Keratinocyte (primary cell): Measurements from ENCODE around the gene HGS. TPM values are rescaled to one million over a fixed set of nuclear protein-coding genes. Genes with fewer than 3 reads are reported as not detected.

Experiments
- DNase-seq: peaks from one replicate; pipeline ENCODE4 v3.0.0-alpha.2; 2011; ENCODE audit warnings: low read depth, missing footprints, low spot score
- FAIRE-seq: peaks from 2 replicates; lab custom pipeline; 2011; peaks lifted over from hg19 to GRCh38; lab: Jason Lieb, UNC
- H2AFZ ChIP-seq: 2 replicates; pipeline ENCODE4 v1.6.0; 2012; ENCODE audit warnings: low read length, control low read depth, inconsistent platforms; ENCODE audit not compliant: control insufficient read depth
- H3K27ac ChIP-seq: 2 replicates; pipeline ENCODE4 v1.5.1; 2011; ENCODE audit warnings: low read length; ENCODE audit not compliant: control insufficient read depth, insufficient read depth
- H3K27me3 ChIP-seq: 3 replicates; pipeline ENCODE4 v1.6.0; 2011; ENCODE audit warnings: low read length; ENCODE audit not compliant: control insufficient read depth, insufficient read depth; ENCODE audit errors: extremely low read depth
- H3K36me3 ChIP-seq, 2 experiments: 2 replicates in 1 of 2; 3 replicates in 1 of 2; pipeline ENCODE4 v1.5.1; 2011; ENCODE audit warnings: low read length in 2 of 2, mild to moderate bottlenecking in 1 of 2; ENCODE audit not compliant: control insufficient read depth in 2 of 2, insufficient read depth in 2 of 2; ENCODE audit errors: extremely low read depth in 1 of 2
- H3K4me1 ChIP-seq: 3 replicates; pipeline ENCODE4 v1.5.1; 2011; ENCODE audit warnings: low read length; ENCODE audit not compliant: control insufficient read depth, insufficient read depth; ENCODE audit errors: extremely low read depth
- H3K4me2 ChIP-seq: 3 replicates; pipeline ENCODE4 v1.6.0; 2011; ENCODE audit warnings: low read depth, low read length; ENCODE audit not compliant: control insufficient read depth, insufficient read depth; ENCODE audit errors: extremely low read depth
- H3K4me3 ChIP-seq, 3 experiments: fragments of 200-600 bp in 1 of 3; sonication (generic) in 1 of 3; 2 replicates in 2 of 3; 3 replicates in 1 of 3; pipeline ENCODE4 v1.5.1; 2011 to 2016; ENCODE audit warnings: low read length in 3 of 3, mild to moderate bottlenecking in 3 of 3, control low read depth in 2 of 3, inconsistent platforms in 1 of 3, low read depth in 1 of 3, mixed read lengths in 1 of 3, mixed run types in 1 of 3, moderate library complexity in 1 of 3; ENCODE audit not compliant: control insufficient read depth in 2 of 3, insufficient read depth in 2 of 3; ENCODE audit errors: extremely low read depth in 1 of 3
- H3K79me2 ChIP-seq: 2 replicates; pipeline ENCODE4 v1.6.0; 2012; ENCODE audit warnings: low read length; ENCODE audit not compliant: control insufficient read depth, insufficient read depth
- H3K9ac ChIP-seq: 3 replicates; pipeline ENCODE4 v1.6.0; 2011; ENCODE audit warnings: low read length; ENCODE audit not compliant: control insufficient read depth, insufficient read depth; ENCODE audit errors: extremely low read depth
- H3K9me1 ChIP-seq: 3 replicates; pipeline ENCODE4 v1.6.0; 2011; ENCODE audit warnings: low read length; ENCODE audit not compliant: control insufficient read depth, insufficient read depth; ENCODE audit errors: extremely low read depth
- H3K9me3 ChIP-seq: 2 replicates; pipeline ENCODE4 v1.5.1; 2012; ENCODE audit warnings: low read depth, low read length; ENCODE audit not compliant: control insufficient read depth
- H4K20me1 ChIP-seq: 3 replicates; pipeline ENCODE4 v1.6.0; 2011; ENCODE audit warnings: low read length; ENCODE audit not compliant: control insufficient read depth, insufficient read depth; ENCODE audit errors: extremely low read depth
- CTCF ChIP-seq, 3 experiments: IDR thresholded peaks in 1 of 3; conservative IDR thresholded peaks in 1 of 3; optimal IDR thresholded peaks in 1 of 3; 2 replicates in 2 of 3; 3 replicates in 1 of 3; pipeline versions ENCODE3 to v1.5.1; 2011; ENCODE audit warnings: low read length in 3 of 3, mild to moderate bottlenecking in 3 of 3, moderate library complexity in 2 of 3, control low read depth in 1 of 3, inconsistent platforms in 1 of 3; ENCODE audit not compliant: insufficient read depth in 2 of 3; ENCODE audit errors: extremely low read depth in 1 of 3
- EZH2 ChIP-seq: IDR thresholded peaks from one replicate; pipeline ENCODE4 v1.6.1; 2012; ENCODE audit warnings: inconsistent platforms, mild to moderate bottlenecking, low read length, moderate library complexity
- dilution Hi-C: fragments of 300-500 bp; cut with MboI; formaldehyde crosslinking; loops from one replicate; pipeline ENCODE4 v1.7.0; 2020; ENCODE audit warnings: low sequenced_read_pairs; ENCODE audit not compliant: extremely low pct_ligation_motif_present
- polyA plus RNA-seq, 5 experiments: library from polyadenylated mRNA; depleted of rRNA in 3 of 5; stranded (reverse) in 3 of 5; stranded (forward) in 1 of 5; unstranded in 1 of 5; fragments of >200 nt; gene quantifications; 1 replicate in 1 of 5; 2 replicates in 3 of 5; 3 replicates in 1 of 5; pipeline versions ENCODE4 v1.2.1 to v1.2.3, GENCODE V29; 2011 to 2012; ENCODE audit warnings: missing spikeins in 2 of 5, low read depth in 1 of 5, low replicate concordance in 1 of 5

HGS gene
- polyA plus RNA-seq, 1 donor (not counting 4 experiments of a cell fraction or from before 2014, with no cell fraction given): 79.6 TPM

- Histone ChIP-seq H3K4me3 (no peak overlapping the region), H3K4me2 (no peak overlapping the region), H3K27me3 (no peaks in the 10 kb centered on the region), H3K36me3 (no peaks in the 10 kb centered on the region), H3K79me2 (no peaks in the 10 kb centered on the region), H3K4me1 (peaks cover 25% of the 10 kb centered on the region), H4K20me1 (no peaks in the 10 kb centered on the region), H3K27ac (no peak overlapping the region), H3K9me3 (no peaks in the 10 kb centered on the region), H2AFZ (no peak overlapping the region), H3K9me1 (no peaks in the 10 kb centered on the region), H3K9ac (no peak overlapping the region)
- DNase-seq (no peak), FAIRE-seq (no peak)
- dilution Hi-C loops: no loop called here
- no peak for TF ChIP-seq EZH2
- TF ChIP-seq CTCF (optimal IDR thresholded peaks at IDR 0.05 in 1 of 3, IDR thresholded peaks at IDR 0.05 in 1 of 3, conservative IDR thresholded peaks at IDR 0.05 in 1 of 3; ENCODE audit: extremely low read depth in 1 of 3, insufficient read depth in 2 of 3, low read length in 3 of 3): peak; percentile 89 to 96 (median 94)
Measured at GRCh38 chr17:81733507-81734404, 49.9 kb downstream of the HGS start.

GRCh38 chr17:81734405-81735263, 50.8 kb downstream of the HGS start:
- Histone ChIP-seq H3K9ac (no peak overlapping the region), H3K27me3 (no peaks in the 10 kb centered on the region), H3K4me2 (no peak overlapping the region), H3K27ac (no peak overlapping the region), H3K36me3 (no peaks in the 10 kb centered on the region), H3K79me2 (no peaks in the 10 kb centered on the region), H4K20me1 (no peaks in the 10 kb centered on the region), H3K4me3 (no peak overlapping the region), H3K4me1 (peaks cover 25% of the 10 kb centered on the region), H3K9me1 (no peaks in the 10 kb centered on the region), H3K9me3 (no peaks in the 10 kb centered on the region), H2AFZ (no peak overlapping the region)
- DNase-seq: no peak
- dilution Hi-C loops: no loop called here
- no peak for FAIRE-seq
- TF ChIP-seq CTCF (optimal IDR thresholded peaks at IDR 0.05 in 1 of 3, IDR thresholded peaks at IDR 0.05 in 1 of 3, conservative IDR thresholded peaks at IDR 0.05 in 1 of 3; ENCODE audit: extremely low read depth in 1 of 3, insufficient read depth in 2 of 3, low read length in 3 of 3) (no peak), EZH2 (no peak)
